Neural progenitor cell (in vitro differentiated cells): Measurements from ENCODE around the gene GLIS1.

Experiments used
- CTCF ChIP-seq: fragments of 200-600 bp; sonication (generic); IDR thresholded peaks from 2 replicates; pipeline ENCODE4 v1.5.1; 2017; ENCODE audit warnings: antibody characterized with exemption, mild to moderate bottlenecking
- EZH2phosphoT487 ChIP-seq: fragments of 200-600 bp; sonication (generic); IDR thresholded peaks from 2 replicates; pipeline ENCODE4 v1.6.1; 2017; ENCODE audit warnings: antibody characterized with exemption

- TF ChIP-seq CTCF (no peak), EZH2phosphoT487 (no peak)
Observed at GRCh38 chr1:53499257-53500203, 239.4 kb downstream of the GLIS1 start.
